ENCODE data around the gene ADAP1. TPM values are rescaled to one million over a fixed set of nuclear protein-coding genes. Genes with fewer than 3 reads are reported as not detected.

Gene ADAP1
- total and polyA plus RNA-seq, 2 of the 8 experiments (the other 6 are each of a cell fraction or from before 2014, with no cell fraction given): 5.8 to 6.1 TPM

DNA sequence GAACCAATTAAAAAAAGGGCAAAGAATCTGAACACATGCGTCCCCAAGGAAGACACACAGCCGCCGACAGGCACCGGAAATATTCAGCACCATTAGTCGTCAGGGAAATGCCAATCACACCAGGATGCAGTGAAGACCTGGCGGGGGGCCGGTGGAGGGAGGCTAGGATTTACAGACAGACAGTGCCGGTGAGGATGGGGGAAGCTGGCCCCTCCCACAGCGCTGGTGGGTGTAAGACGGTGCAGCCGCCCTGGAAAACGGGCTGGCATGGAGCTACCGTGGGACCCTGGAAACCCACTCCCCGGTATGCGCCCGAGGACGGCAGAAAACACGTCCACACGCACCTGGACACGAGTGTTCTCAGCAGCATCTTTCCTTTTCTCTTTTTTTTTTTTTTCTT lies 4.8 kb upstream of the ADAP1 start (continued):
- TF ChIP-seq, protein P1, sequence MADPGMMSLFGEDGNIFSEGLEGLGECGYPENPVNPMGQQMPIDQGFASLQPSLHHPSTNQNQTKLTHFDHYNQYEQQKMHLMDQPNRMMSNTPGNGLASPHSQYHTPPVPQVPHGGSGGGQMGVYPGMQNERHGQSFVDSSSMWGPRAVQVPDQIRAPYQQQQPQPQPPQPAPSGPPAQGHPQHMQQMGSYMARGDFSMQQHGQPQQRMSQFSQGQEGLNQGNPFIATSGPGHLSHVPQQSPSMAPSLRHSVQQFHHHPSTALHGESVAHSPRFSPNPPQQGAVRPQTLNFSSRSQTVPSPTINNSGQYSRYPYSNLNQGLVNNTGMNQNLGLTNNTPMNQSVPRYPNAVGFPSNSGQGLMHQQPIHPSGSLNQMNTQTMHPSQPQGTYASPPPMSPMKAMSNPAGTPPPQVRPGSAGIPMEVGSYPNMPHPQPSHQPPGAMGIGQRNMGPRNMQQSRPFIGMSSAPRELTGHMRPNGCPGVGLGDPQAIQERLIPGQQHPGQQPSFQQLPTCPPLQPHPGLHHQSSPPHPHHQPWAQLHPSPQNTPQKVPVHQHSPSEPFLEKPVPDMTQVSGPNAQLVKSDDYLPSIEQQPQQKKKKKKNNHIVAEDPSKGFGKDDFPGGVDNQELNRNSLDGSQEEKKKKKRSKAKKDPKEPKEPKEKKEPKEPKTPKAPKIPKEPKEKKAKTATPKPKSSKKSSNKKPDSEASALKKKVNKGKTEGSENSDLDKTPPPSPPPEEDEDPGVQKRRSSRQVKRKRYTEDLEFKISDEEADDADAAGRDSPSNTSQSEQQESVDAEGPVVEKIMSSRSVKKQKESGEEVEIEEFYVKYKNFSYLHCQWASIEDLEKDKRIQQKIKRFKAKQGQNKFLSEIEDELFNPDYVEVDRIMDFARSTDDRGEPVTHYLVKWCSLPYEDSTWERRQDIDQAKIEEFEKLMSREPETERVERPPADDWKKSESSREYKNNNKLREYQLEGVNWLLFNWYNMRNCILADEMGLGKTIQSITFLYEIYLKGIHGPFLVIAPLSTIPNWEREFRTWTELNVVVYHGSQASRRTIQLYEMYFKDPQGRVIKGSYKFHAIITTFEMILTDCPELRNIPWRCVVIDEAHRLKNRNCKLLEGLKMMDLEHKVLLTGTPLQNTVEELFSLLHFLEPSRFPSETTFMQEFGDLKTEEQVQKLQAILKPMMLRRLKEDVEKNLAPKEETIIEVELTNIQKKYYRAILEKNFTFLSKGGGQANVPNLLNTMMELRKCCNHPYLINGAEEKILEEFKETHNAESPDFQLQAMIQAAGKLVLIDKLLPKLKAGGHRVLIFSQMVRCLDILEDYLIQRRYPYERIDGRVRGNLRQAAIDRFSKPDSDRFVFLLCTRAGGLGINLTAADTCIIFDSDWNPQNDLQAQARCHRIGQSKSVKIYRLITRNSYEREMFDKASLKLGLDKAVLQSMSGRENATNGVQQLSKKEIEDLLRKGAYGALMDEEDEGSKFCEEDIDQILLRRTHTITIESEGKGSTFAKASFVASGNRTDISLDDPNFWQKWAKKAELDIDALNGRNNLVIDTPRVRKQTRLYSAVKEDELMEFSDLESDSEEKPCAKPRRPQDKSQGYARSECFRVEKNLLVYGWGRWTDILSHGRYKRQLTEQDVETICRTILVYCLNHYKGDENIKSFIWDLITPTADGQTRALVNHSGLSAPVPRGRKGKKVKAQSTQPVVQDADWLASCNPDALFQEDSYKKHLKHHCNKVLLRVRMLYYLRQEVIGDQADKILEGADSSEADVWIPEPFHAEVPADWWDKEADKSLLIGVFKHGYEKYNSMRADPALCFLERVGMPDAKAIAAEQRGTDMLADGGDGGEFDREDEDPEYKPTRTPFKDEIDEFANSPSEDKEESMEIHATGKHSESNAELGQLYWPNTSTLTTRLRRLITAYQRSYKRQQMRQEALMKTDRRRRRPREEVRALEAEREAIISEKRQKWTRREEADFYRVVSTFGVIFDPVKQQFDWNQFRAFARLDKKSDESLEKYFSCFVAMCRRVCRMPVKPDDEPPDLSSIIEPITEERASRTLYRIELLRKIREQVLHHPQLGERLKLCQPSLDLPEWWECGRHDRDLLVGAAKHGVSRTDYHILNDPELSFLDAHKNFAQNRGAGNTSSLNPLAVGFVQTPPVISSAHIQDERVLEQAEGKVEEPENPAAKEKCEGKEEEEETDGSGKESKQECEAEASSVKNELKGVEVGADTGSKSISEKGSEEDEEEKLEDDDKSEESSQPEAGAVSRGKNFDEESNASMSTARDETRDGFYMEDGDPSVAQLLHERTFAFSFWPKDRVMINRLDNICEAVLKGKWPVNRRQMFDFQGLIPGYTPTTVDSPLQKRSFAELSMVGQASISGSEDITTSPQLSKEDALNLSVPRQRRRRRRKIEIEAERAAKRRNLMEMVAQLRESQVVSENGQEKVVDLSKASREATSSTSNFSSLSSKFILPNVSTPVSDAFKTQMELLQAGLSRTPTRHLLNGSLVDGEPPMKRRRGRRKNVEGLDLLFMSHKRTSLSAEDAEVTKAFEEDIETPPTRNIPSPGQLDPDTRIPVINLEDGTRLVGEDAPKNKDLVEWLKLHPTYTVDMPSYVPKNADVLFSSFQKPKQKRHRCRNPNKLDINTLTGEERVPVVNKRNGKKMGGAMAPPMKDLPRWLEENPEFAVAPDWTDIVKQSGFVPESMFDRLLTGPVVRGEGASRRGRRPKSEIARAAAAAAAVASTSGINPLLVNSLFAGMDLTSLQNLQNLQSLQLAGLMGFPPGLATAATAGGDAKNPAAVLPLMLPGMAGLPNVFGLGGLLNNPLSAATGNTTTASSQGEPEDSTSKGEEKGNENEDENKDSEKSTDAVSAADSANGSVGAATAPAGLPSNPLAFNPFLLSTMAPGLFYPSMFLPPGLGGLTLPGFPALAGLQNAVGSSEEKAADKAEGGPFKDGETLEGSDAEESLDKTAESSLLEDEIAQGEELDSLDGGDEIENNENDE (IDR thresholded peaks at IDR 0.05; ENCODE audit: insufficient replicate concordance, low read length): no peak
- TF ChIP-seq GTF2F1 (IDR thresholded peaks at IDR 0.05; ENCODE audit: borderline replicate concordance, low read depth, low read length) (no peak), NRF1 (IDR thresholded peaks at IDR 0.05; ENCODE audit: low read depth, low read length) (no peak), SAP30 (IDR thresholded peaks at IDR 0.05; ENCODE audit: insufficient read depth, insufficient replicate concordance, low read length) (no peak), TAF7 (optimal IDR thresholded peaks at IDR 0.05; ENCODE audit: borderline replicate concordance, low read depth, low read length) (no peak), BACH1 (IDR thresholded peaks at IDR 0.05; ENCODE audit: low read length) (no peak), CHD1 (IDR thresholded peaks at IDR 0.05; ENCODE audit: low read depth, low read length) (no peak), RFX5 (IDR thresholded peaks at IDR 0.05; ENCODE audit: borderline replicate concordance, low read depth, low read length) (no peak)
- TF ChIP-seq, protein P2, sequence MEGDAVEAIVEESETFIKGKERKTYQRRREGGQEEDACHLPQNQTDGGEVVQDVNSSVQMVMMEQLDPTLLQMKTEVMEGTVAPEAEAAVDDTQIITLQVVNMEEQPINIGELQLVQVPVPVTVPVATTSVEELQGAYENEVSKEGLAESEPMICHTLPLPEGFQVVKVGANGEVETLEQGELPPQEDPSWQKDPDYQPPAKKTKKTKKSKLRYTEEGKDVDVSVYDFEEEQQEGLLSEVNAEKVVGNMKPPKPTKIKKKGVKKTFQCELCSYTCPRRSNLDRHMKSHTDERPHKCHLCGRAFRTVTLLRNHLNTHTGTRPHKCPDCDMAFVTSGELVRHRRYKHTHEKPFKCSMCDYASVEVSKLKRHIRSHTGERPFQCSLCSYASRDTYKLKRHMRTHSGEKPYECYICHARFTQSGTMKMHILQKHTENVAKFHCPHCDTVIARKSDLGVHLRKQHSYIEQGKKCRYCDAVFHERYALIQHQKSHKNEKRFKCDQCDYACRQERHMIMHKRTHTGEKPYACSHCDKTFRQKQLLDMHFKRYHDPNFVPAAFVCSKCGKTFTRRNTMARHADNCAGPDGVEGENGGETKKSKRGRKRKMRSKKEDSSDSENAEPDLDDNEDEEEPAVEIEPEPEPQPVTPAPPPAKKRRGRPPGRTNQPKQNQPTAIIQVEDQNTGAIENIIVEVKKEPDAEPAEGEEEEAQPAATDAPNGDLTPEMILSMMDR (IDR thresholded peaks at IDR 0.05; ENCODE audit: control extremely low read depth in 1 of 3, insufficient read depth in 1 of 3, low read depth in 1 of 3, low read length in 3 of 3): no peak
